ENCODE data around the gene SPOCK1. TPM values are rescaled to one million over a fixed set of nuclear protein-coding genes. Genes with fewer than 3 reads are reported as not detected.

The SPOCK1 gene
- total and polyA plus RNA-seq, 2 donors (not counting 3 experiments of a cell fraction or from before 2014, with no cell fraction given): 144 to 280 TPM

DNA sequence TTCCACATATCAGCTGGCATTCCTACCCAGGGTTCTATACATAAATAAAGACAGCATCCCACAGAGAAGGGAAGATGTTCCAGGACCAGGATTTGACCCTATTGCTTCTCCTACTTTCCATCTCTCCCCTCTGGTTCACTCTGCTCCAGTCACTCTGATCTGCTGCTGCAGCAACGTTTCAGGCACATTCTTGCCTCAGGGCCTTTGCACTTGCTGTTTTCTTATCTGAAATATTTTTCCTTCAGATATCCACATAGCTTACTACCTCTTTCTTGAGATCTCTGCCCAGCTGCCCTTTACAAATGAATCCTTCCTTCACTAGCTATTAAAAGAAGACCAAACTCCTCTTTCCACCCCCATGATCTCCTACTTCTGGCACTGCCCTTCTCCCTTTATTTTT is 204.5 kb downstream of the SPOCK1 start:
- H3K27me3 ChIP-seq (ENCODE audit: control insufficient read depth in 2 of 2, insufficient read depth in 2 of 2, low read length in 2 of 2): no peaks in the 10 kb centered on the region
- ChIA-PET CTCF (interaction anchor here (1.3 to 1.8 kb wide), 2 partner anchors 26 to 492 kb away, joined by 3 to 7 read pairs; no protein-coding TSS in a partner anchor), POLR2A (no interaction called here)
- H3K27ac ChIP-seq (ENCODE audit: insufficient read depth, low read depth, low read length): no peak overlapping the region
- intact Hi-C loops (cut with micrococcal nuclease): no loop called here
- H3K9ac ChIP-seq (replicated peaks; ENCODE audit: extremely low read depth, insufficient read depth, low read length): no peak overlapping the region
- no peaks in the 10 kb centered on the region for H4K20me1 ChIP-seq (replicated peaks; ENCODE audit: control insufficient read depth, extremely low read depth, insufficient read depth, low read length)
- peaks cover 36% of the 10 kb centered on the region for H3K79me2 ChIP-seq (ENCODE audit: control insufficient read depth, insufficient read depth, low read length)
- dilution Hi-C loops (cut with MboI; ENCODE audit: extremely low pct_ligation_motif_present, low sequenced_read_pairs): no loop called here
- BruUV-seq (replicated peaks): no TSS peak
- H3K9me1 ChIP-seq (replicated peaks; ENCODE audit: control insufficient read depth, extremely low read depth, insufficient read depth, low read length): no peaks in the 10 kb centered on the region
- no peaks in the 10 kb centered on the region for H3K9me3 ChIP-seq (replicated peaks; ENCODE audit: control insufficient read depth, insufficient read depth, low read length)
- H3K4me3 ChIP-seq (replicated peaks in 1 of 3; ENCODE audit: insufficient read depth in 1 of 3, low read depth in 1 of 3, low read length in 3 of 3): no peak overlapping the region
- H3K36me3 ChIP-seq (ENCODE audit: control insufficient read depth in 2 of 2, extremely low read depth in 1 of 2, insufficient read depth in 2 of 2, low read length in 2 of 2): no peaks in the 10 kb centered on the region
- FAIRE-seq (no peak), DNase-seq (ENCODE audit: low read depth, low spot score) (no peak)
- TF ChIP-seq, protein P1, sequence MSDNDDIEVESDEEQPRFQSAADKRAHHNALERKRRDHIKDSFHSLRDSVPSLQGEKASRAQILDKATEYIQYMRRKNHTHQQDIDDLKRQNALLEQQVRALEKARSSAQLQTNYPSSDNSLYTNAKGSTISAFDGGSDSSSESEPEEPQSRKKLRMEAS (IDR thresholded peaks at IDR 0.05; ENCODE audit: insufficient read depth, insufficient read length): no peak
- TF ChIP-seq POLR2A (IDR thresholded peaks at IDR 0.05; ENCODE audit: low read depth, low read length): no peak
- no peak for TF ChIP-seq CTCF (IDR thresholded peaks at IDR 0.05; ENCODE audit: extremely low read depth in 1 of 2, insufficient read depth in 1 of 2, low read depth in 1 of 2, low read length in 2 of 2)
- TF ChIP-seq POLR2AphosphoS5 (IDR thresholded peaks at IDR 0.05; ENCODE audit: insufficient read depth, low read depth, low read length): no peak
- no peak for TF ChIP-seq MYC (IDR thresholded peaks at IDR 0.05; ENCODE audit: low read depth, low read length)
- no peak for TF ChIP-seq FOS (IDR thresholded peaks at IDR 0.05; ENCODE audit: borderline replicate concordance, insufficient read depth, low read length)
- no peak for TF ChIP-seq GATA2 (IDR thresholded peaks at IDR 0.05; ENCODE audit: insufficient read depth, insufficient read length, low read depth, low read length)
- TF ChIP-seq EZH2 (IDR thresholded peaks at IDR 0.05; ENCODE audit: borderline replicate concordance, low read depth, low read length, severe bottlenecking): no peak
- no peak for TF ChIP-seq JUN (IDR thresholded peaks at IDR 0.05; ENCODE audit: borderline replicate concordance, insufficient read depth, insufficient read length, low read depth)
- no peak overlapping the region for H3K4me2 ChIP-seq (ENCODE audit: insufficient read depth, low read length)
- H2AFZ ChIP-seq (ENCODE audit: low read depth, low read length): no peak overlapping the region
- peaks cover 24% of the 10 kb centered on the region for H3K4me1 ChIP-seq (ENCODE audit: control insufficient read depth, extremely low read depth, insufficient read depth, low read length)

Data from endothelial cell of umbilical vein (primary cell).